ENCODE data around the gene PEG3.

DNA sequence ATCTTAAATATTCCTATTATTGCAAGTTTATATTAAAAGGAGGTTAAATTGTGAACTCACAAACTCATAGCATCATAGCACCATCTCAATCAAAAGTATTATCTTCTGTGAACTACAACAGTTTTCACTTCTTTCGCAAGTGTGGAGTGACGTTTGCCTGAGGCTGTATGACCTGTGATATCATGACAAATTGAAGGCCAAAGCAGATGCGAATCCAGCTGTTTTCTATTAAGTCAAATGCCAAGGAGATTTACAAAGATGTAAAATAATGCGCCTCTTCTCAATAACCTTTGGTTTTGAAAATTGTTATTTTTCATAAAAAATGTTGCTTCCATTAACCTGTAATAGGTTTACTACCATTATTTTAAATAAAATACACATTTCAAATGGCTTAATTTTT, 7.6 kb upstream of the PEG3 start:
- no peak for TF ChIP-seq BHLHE40 (IDR thresholded peaks at IDR 0.05; ENCODE audit: borderline replicate concordance)
- TF ChIP-seq LEF1 (IDR thresholded peaks at IDR 0.05; ENCODE audit: borderline replicate concordance), result no peak
- TF ChIP-seq SP1 (IDR thresholded peaks at IDR 0.05), result no peak
- no peak for TF ChIP-seq HDGF (IDR thresholded peaks at IDR 0.05; ENCODE audit: borderline replicate concordance)
- TF ChIP-seq FOXA1 (IDR thresholded peaks at IDR 0.05), result no peak
- TF ChIP-seq ZNF384 (IDR thresholded peaks at IDR 0.05), result no peak
- no peak for TF ChIP-seq FOXK2 (IDR thresholded peaks at IDR 0.05)
- no peak for TF ChIP-seq ARNT (IDR thresholded peaks at IDR 0.05)
- TF ChIP-seq SUZ12 (IDR thresholded peaks at IDR 0.05), result no peak

Data from HEK293T (cell line).